HEK293 (cell line): Measurements from ENCODE around the gene SYNM.

Experiments
- CTCF ChIP-seq: fragments of 450-650 bp; formaldehyde crosslinking; IDR thresholded peaks from 2 replicates; pipeline ENCODE4 v1.5.1; 2016; ENCODE audit warnings: missing biosample characterization, missing genetic modification characterization
- SETDB1 ChIP-seq: IDR thresholded peaks from one replicate; pipeline ENCODE4 v1.6.1; 2017; ENCODE audit warnings: mild to moderate bottlenecking, low read length, moderate library complexity, mixed read lengths; ENCODE audit not compliant: insufficient read length
- ZSCAN23 ChIP-seq: fragments of 450-650 bp; formaldehyde crosslinking; IDR thresholded peaks from 2 replicates; pipeline ENCODE4 v1.5.1; 2016; ENCODE audit warnings: missing biosample characterization, missing genetic modification characterization

GRCh38 chr15:99165020-99165790 is 60.3 kb downstream of the SYNM start:
- no peak for TF ChIP-seq ZSCAN23
- no peak for TF ChIP-seq CTCF (tag by site-specific recombination)
- TF ChIP-seq SETDB1, result no peak
